ENCODE results near the gene PRKCE.

Gene PRKCE

GRCh38 chr2:46184794-46185583 lies 533.5 kb downstream of the PRKCE start:
- Histone ChIP-seq H3K27ac (ENCODE audit: low read length, poor library complexity, severe bottlenecking) (no peak overlapping the region), H2BK12ac (ENCODE audit: low read length in 2 of 2) (no peak overlapping the region), H3K18ac (ENCODE audit: low read depth in 1 of 2, low read length in 2 of 2) (peak overlapping the region in 1 of 2 experiments; percentile 6), H2BK5ac (ENCODE audit: low read depth, low read length, poor library complexity, severe bottlenecking) (no peak overlapping the region), H3K4me3 (ENCODE audit: insufficient read depth in 1 of 2, low read depth in 1 of 2, low read length in 2 of 2) (no peak overlapping the region), H4K91ac (ENCODE audit: low read length) (no peak overlapping the region), H3K79me1 (replicated peaks; ENCODE audit: low read length, poor library complexity, severe bottlenecking) (no peaks in the 10 kb centered on the region), H3K36me3 (ENCODE audit: control insufficient read depth in 1 of 2, insufficient read depth in 2 of 2, low read depth in 1 of 2, low read length in 2 of 2) (peaks cover 15 to 34% of the 10 kb centered on the region in 2 experiments), H3K9ac (ENCODE audit: low read length) (no peak overlapping the region), H3K4me2 (ENCODE audit: low read length, poor library complexity, severe bottlenecking) (no peak overlapping the region), H3K4me1 (ENCODE audit: control insufficient read depth, insufficient read depth, low read depth, low read length) (peaks cover 2% of the 10 kb centered on the region), H3K4ac (ENCODE audit: low read depth in 1 of 2, low read length in 2 of 2) (no peak overlapping the region), H2BK15ac (ENCODE audit: low read depth, poor library complexity, severe bottlenecking) (no peak overlapping the region), H3K14ac (ENCODE audit: low read length in 2 of 2) (no peak overlapping the region), H2AFZ (ENCODE audit: low read depth, low read length) (no peak overlapping the region), H3K27me3 (ENCODE audit: control insufficient read depth in 1 of 2, insufficient read depth in 1 of 2, low read length in 2 of 2) (no peaks in the 10 kb centered on the region), H2BK120ac (ENCODE audit: low read depth, low read length) (no peak overlapping the region), H2AK5ac (ENCODE audit: low read length, severe bottlenecking) (no peak overlapping the region), H4K8ac (ENCODE audit: low read length) (peak overlapping the region; percentile 12), H3K23ac (ENCODE audit: low read length in 2 of 2) (peak overlapping the region in 1 of 2 experiments; percentile 3), H3K9me3 (ENCODE audit: control insufficient read depth, low read length) (no peaks in the 10 kb centered on the region)
- no peak for DNase-seq
- 79% methylated on average over 11 of the region's 12 CpGs for WGBS

- no peak overlapping the region for H2AK5ac ChIP-seq (ENCODE audit: low read length, severe bottlenecking)
- no peak overlapping the region for H2BK5ac ChIP-seq (ENCODE audit: low read depth, low read length, poor library complexity, severe bottlenecking)
- no peaks in the 10 kb centered on the region for H3K79me1 ChIP-seq (replicated peaks; ENCODE audit: low read length, poor library complexity, severe bottlenecking)
- peaks cover 2% of the 10 kb centered on the region for H3K4me1 ChIP-seq (ENCODE audit: control insufficient read depth, insufficient read depth, low read depth, low read length)
- no peak overlapping the region for H3K4ac ChIP-seq (ENCODE audit: low read depth in 1 of 2, low read length in 2 of 2)
- WGBS, result 98% methylated on average over 4 of the region's 6 CpGs
- peak overlapping the region in 1 of 2 experiments; percentile 63 for H3K4me3 ChIP-seq (ENCODE audit: insufficient read depth in 1 of 2, low read depth in 1 of 2, low read length in 2 of 2)
- peak; percentile 46 for DNase-seq
- no peaks in the 10 kb centered on the region for H3K27me3 ChIP-seq (ENCODE audit: control insufficient read depth in 1 of 2, insufficient read depth in 1 of 2, low read length in 2 of 2)
- no peak overlapping the region for H3K23ac ChIP-seq (ENCODE audit: low read length in 2 of 2)
- no peak overlapping the region for H3K14ac ChIP-seq (ENCODE audit: low read length in 2 of 2)
- peak overlapping the region; percentile 10 for H2AFZ ChIP-seq (ENCODE audit: low read depth, low read length)
- H4K8ac ChIP-seq (ENCODE audit: low read length), result no peak overlapping the region
- no peak overlapping the region for H2BK120ac ChIP-seq (ENCODE audit: low read depth, low read length)
- peak overlapping the region in 1 of 2 experiments; percentile 5 for H3K18ac ChIP-seq (ENCODE audit: low read depth in 1 of 2, low read length in 2 of 2)
- H3K27ac ChIP-seq (ENCODE audit: low read length, poor library complexity, severe bottlenecking), result no peak overlapping the region
- peaks cover 11 to 19% of the 10 kb centered on the region in 2 experiments for H3K36me3 ChIP-seq (ENCODE audit: control insufficient read depth in 1 of 2, insufficient read depth in 2 of 2, low read depth in 1 of 2, low read length in 2 of 2)
- H2BK15ac ChIP-seq (ENCODE audit: low read depth, poor library complexity, severe bottlenecking), result no peak overlapping the region
- no peak overlapping the region for H2BK12ac ChIP-seq (ENCODE audit: low read length in 2 of 2)
- H3K9me3 ChIP-seq (ENCODE audit: control insufficient read depth, low read length), result no peaks in the 10 kb centered on the region
- no peak overlapping the region for H4K91ac ChIP-seq (ENCODE audit: low read length)
- no peak overlapping the region for H3K4me2 ChIP-seq (ENCODE audit: low read length, poor library complexity, severe bottlenecking)
- H3K9ac ChIP-seq (ENCODE audit: low read length), result peak overlapping the region; percentile 86
These were observed 535.7 kb downstream of the PRKCE start for GRCh38 chr2:46187112-46187618.

GRCh38 chr2:46188041-46188716 lies 536.7 kb downstream of the PRKCE start:
- no peak overlapping the region for H3K4me3 ChIP-seq (ENCODE audit: insufficient read depth in 1 of 2, low read depth in 1 of 2, low read length in 2 of 2)
- H3K14ac ChIP-seq (ENCODE audit: low read length in 2 of 2), result no peak overlapping the region
- no peak overlapping the region for H2AFZ ChIP-seq (ENCODE audit: low read depth, low read length)
- no peaks in the 10 kb centered on the region for H3K79me1 ChIP-seq (replicated peaks; ENCODE audit: low read length, poor library complexity, severe bottlenecking)
- no peak overlapping the region for H3K18ac ChIP-seq (ENCODE audit: low read depth in 1 of 2, low read length in 2 of 2)
- H3K9me3 ChIP-seq (ENCODE audit: control insufficient read depth, low read length), result no peaks in the 10 kb centered on the region
- H2BK5ac ChIP-seq (ENCODE audit: low read depth, low read length, poor library complexity, severe bottlenecking), result no peak overlapping the region
- H3K23ac ChIP-seq (ENCODE audit: low read length in 2 of 2), result no peak overlapping the region
- H3K4me2 ChIP-seq (ENCODE audit: low read length, poor library complexity, severe bottlenecking), result no peak overlapping the region
- H3K9ac ChIP-seq (ENCODE audit: low read length), result peak overlapping the region; percentile 86
- H3K4me1 ChIP-seq (ENCODE audit: control insufficient read depth, insufficient read depth, low read depth, low read length), result peaks cover 2% of the 10 kb centered on the region
- peaks cover 9 to 19% of the 10 kb centered on the region in 2 experiments for H3K36me3 ChIP-seq (ENCODE audit: control insufficient read depth in 1 of 2, insufficient read depth in 2 of 2, low read depth in 1 of 2, low read length in 2 of 2)
- H2AK5ac ChIP-seq (ENCODE audit: low read length, severe bottlenecking), result no peak overlapping the region
- no peak overlapping the region for H3K4ac ChIP-seq (ENCODE audit: low read depth in 1 of 2, low read length in 2 of 2)
- peak overlapping the region in 1 of 2 experiments; percentile 41 for H2BK12ac ChIP-seq (ENCODE audit: low read length in 2 of 2)
- no peak overlapping the region for H3K27ac ChIP-seq (ENCODE audit: low read length, poor library complexity, severe bottlenecking)
- no peak overlapping the region for H4K91ac ChIP-seq (ENCODE audit: low read length)
- DNase-seq, result no peak
- H2BK15ac ChIP-seq (ENCODE audit: low read depth, poor library complexity, severe bottlenecking), result no peak overlapping the region
- H2BK120ac ChIP-seq (ENCODE audit: low read depth, low read length), result no peak overlapping the region
- WGBS, result 96% methylated on average over 7 of the region's 7 CpGs
- peak overlapping the region; percentile 30 for H4K8ac ChIP-seq (ENCODE audit: low read length)
- H3K27me3 ChIP-seq (ENCODE audit: control insufficient read depth in 1 of 2, insufficient read depth in 1 of 2, low read length in 2 of 2), result no peaks in the 10 kb centered on the region

- Histone ChIP-seq H3K23ac (ENCODE audit: low read length in 2 of 2) (no peak overlapping the region), H2AK5ac (ENCODE audit: low read length, severe bottlenecking) (no peak overlapping the region), H3K36me3 (ENCODE audit: control insufficient read depth in 1 of 2, insufficient read depth in 2 of 2, low read depth in 1 of 2, low read length in 2 of 2) (peaks cover 0 to 4% of the 10 kb centered on the region in 2 experiments), H3K4me1 (ENCODE audit: control insufficient read depth, insufficient read depth, low read depth, low read length) (peaks cover 4% of the 10 kb centered on the region), H2BK5ac (ENCODE audit: low read depth, low read length, poor library complexity, severe bottlenecking) (no peak overlapping the region), H3K9me3 (ENCODE audit: control insufficient read depth, low read length) (no peaks in the 10 kb centered on the region), H2AFZ (ENCODE audit: low read depth, low read length) (no peak overlapping the region), H3K79me1 (replicated peaks; ENCODE audit: low read length, poor library complexity, severe bottlenecking) (no peaks in the 10 kb centered on the region), H3K18ac (ENCODE audit: low read depth in 1 of 2, low read length in 2 of 2) (peak overlapping the region in 1 of 2 experiments; percentile 63), H3K27me3 (ENCODE audit: control insufficient read depth in 1 of 2, insufficient read depth in 1 of 2, low read length in 2 of 2) (no peaks in the 10 kb centered on the region), H3K4me3 (ENCODE audit: insufficient read depth in 1 of 2, low read depth in 1 of 2, low read length in 2 of 2) (no peak overlapping the region), H3K14ac (ENCODE audit: low read length in 2 of 2) (no peak overlapping the region), H3K27ac (ENCODE audit: low read length, poor library complexity, severe bottlenecking) (no peak overlapping the region), H2BK120ac (ENCODE audit: low read depth, low read length) (no peak overlapping the region), H3K9ac (ENCODE audit: low read length) (no peak overlapping the region), H3K4ac (ENCODE audit: low read depth in 1 of 2, low read length in 2 of 2) (no peak overlapping the region), H2BK15ac (ENCODE audit: low read depth, poor library complexity, severe bottlenecking) (no peak overlapping the region), H4K91ac (ENCODE audit: low read length) (peak overlapping the region; percentile 53), H3K4me2 (ENCODE audit: low read length, poor library complexity, severe bottlenecking) (no peak overlapping the region), H2BK12ac (ENCODE audit: low read length in 2 of 2) (peak overlapping the region in 1 of 2 experiments; percentile 31), H4K8ac (ENCODE audit: low read length) (peak overlapping the region; percentile 81)
- DNase-seq, result no peak
- 31% methylated on average over 4 of the region's 4 CpGs for WGBS
These were observed 541.9 kb downstream of the PRKCE start for GRCh38 chr2:46193356-46193755.

Data from mesenchymal stem cell (in vitro differentiated cells and primary cell).